Spleen (tissue), 11 donors: ENCODE measurements around the gene ZFP2. TPM values are rescaled to one million over a fixed set of nuclear protein-coding genes. Genes with fewer than 3 reads are reported as not detected.
"Not testable (repeated sequence)": the region's sequence is repeated elsewhere in the genome, so short reads cannot be mapped to it uniquely, and the experiment has no call there.

Source experiments
- DNase-seq: peaks from one replicate; pipeline ENCODE4 v3.0.0-alpha.2; 2020
- H3K27ac ChIP-seq, 8 donors: fragments of 200-600 bp; sonication (generic) in 7 of 8; 1 replicate in 4 of 8; 2 replicates in 4 of 8; pipeline versions ENCODE4 v1.5.0 to v1.8.0; 2016 to 2021; ENCODE audit warnings: inconsistent platforms in 4 of 8, mild to moderate bottlenecking in 4 of 8, moderate library complexity in 1 of 8
- H3K27me3 ChIP-seq, 7 donors: fragments of 200-600 bp; sonication (generic) in 6 of 7; replicated peaks in 1 of 7; 1 replicate in 4 of 7; 2 replicates in 3 of 7; pipeline versions ENCODE4 v1.5.0 to v1.8.0; 2016 to 2021; ENCODE audit warnings: inconsistent platforms in 3 of 7, mild to moderate bottlenecking in 1 of 7
- H3K36me3 ChIP-seq, 6 donors: fragments of 200-600 bp; sonication (generic) in 5 of 6; 1 replicate in 4 of 6; 2 replicates in 2 of 6; pipeline versions ENCODE4 v1.5.0 to v1.8.0; 2016 to 2021; ENCODE audit warnings: inconsistent platforms in 2 of 6
- H3K4me1 ChIP-seq, 6 donors: fragments of 200-600 bp; sonication (generic) in 5 of 6; 1 replicate in 3 of 6; 2 replicates in 3 of 6; pipeline versions ENCODE4 v1.5.0 to v1.8.0; 2016 to 2021; ENCODE audit warnings: inconsistent platforms in 3 of 6
- H3K4me3 ChIP-seq, 8 donors: fragments of 200-600 bp; sonication (generic) in 7 of 8; 1 replicate in 4 of 8; 2 replicates in 4 of 8; pipeline versions ENCODE4 v1.5.0 to v1.8.0; 2016 to 2021; ENCODE audit warnings: inconsistent platforms in 4 of 8, mild to moderate bottlenecking in 4 of 8, moderate library complexity in 2 of 8
- H3K9me3 ChIP-seq, 8 donors: fragments of 200-600 bp; sonication (generic) in 7 of 8; 1 replicate in 4 of 8; 2 replicates in 4 of 8; pipeline versions ENCODE4 v1.5.0 to v1.8.0; 2016 to 2021; ENCODE audit warnings: inconsistent platforms in 4 of 8
- CTCF ChIP-seq, 11 experiments: fragments of 200-600 bp in 7 of 11; fragments of 450-650 bp in 4 of 11; sonication (generic) in 4 of 11; IDR thresholded peaks in 8 of 11; conservative IDR thresholded peaks in 3 of 11; 1 replicate in 7 of 11; 2 replicates in 4 of 11; pipeline versions ENCODE4 v1.4.0 to v1.8.0; 2016 to 2021; ENCODE audit warnings: antibody characterized with exemption in 11 of 11, inconsistent platforms in 4 of 11, mild to moderate bottlenecking in 1 of 11
- POLR2A ChIP-seq, 3 donors: fragments of 450-650 bp; IDR thresholded peaks; one replicate each; pipeline ENCODE4 v1.5.1; 2017; ENCODE audit warnings: antibody characterized with exemption in 3 of 3, mild to moderate bottlenecking in 1 of 3
- POLR2AphosphoS5 ChIP-seq, 3 donors: sonication (generic); formaldehyde crosslinking; IDR thresholded peaks; one replicate each; pipeline ENCODE4 v1.5.1; 2017; ENCODE audit warnings: antibody characterized with exemption in 3 of 3
- WGBS, 5 donors: extraction: QIAGEN DNeasy Blood & Tissue Kit in 3 of 5; methylation state at CpG; one replicate each; pipeline versions ENCODE4 v1.1.5 to v1.1.7; 2013 to 2018; 5-methylcytosine and 5-hydroxymethylcytosine counted together
- intact Hi-C: fragments of 100-400 bp; cut with DNase I; formaldehyde crosslinking; loops from one replicate; pipeline ENCODE4 v1.15.0; 2023; ENCODE audit warnings: low total_unique reads
- polyA plus RNA-seq, 3 donors: library from polyadenylated mRNA; stranded (reverse); fragments of 200-250 nt; gene quantifications; one replicate each; pipeline ENCODE4 v1.2.1, GENCODE V29; 2013
- total RNA-seq, 7 donors: library from RNA; depleted of rRNA in 3 of 7; stranded (reverse); fragments of >200 nt in 3 of 7; fragmentation: NEBNext Ultra II Directional in 4 of 7; extraction: Animal tissue kit (Norgen Biotek cat#: 25700) in 4 of 7; gene quantifications; one replicate each; pipeline versions ENCODE4 v1.1.0 to v1.2.1, GENCODE V29; 2016 to 2021
- donor health status: healthy with polysubstance abuse.
- donor health status: DM: no; HTN: no; CAD: no; lungs with moderate emphysema.
- donor health status: DM: no; HTN: no; CAD: no.
- donor health status: Bipolar disorder and iron deficiency.
- donor health status: healthy.
- donor health status: DM: no; HTN: no; CAD: no.
- donor health status: DM: yes; HTN: yes; CAD: no.

ZFP2 gene
- total and polyA plus RNA-seq, 10 donors = 1.4 to 2.4 (median 1.7) TPM

DNA sequence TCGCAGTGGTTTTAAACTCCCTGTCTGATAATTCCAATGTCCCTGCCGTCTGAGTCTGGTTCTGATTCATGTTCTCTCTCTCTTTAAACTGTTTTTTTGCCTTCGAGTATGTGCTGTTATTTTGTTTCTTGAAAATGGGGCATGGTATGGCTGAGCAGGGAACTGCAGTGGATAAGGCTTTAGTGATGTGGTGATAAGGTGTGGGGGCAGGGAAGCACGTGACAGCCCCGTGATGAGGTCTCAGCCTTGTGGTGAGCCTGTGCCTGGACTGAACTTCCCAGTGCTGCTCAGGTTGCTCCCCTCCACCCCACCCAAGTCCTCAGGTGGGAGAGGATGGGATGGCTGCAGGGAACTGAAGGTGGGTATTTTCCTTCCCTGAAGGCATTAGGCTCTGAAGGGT lies 41.4 kb upstream of the ZFP2 start:
- intact Hi-C loops = loop anchor here (10.0 kb wide), 1 partner anchor 119 kb away; the partner anchor contains the start of gene ZNF354A
- no peak for DNase-seq
- H3K27me3 ChIP-seq = peaks cover 0 to 17% (median 0%) of the 10 kb centered on the region in 7 donors

DNA sequence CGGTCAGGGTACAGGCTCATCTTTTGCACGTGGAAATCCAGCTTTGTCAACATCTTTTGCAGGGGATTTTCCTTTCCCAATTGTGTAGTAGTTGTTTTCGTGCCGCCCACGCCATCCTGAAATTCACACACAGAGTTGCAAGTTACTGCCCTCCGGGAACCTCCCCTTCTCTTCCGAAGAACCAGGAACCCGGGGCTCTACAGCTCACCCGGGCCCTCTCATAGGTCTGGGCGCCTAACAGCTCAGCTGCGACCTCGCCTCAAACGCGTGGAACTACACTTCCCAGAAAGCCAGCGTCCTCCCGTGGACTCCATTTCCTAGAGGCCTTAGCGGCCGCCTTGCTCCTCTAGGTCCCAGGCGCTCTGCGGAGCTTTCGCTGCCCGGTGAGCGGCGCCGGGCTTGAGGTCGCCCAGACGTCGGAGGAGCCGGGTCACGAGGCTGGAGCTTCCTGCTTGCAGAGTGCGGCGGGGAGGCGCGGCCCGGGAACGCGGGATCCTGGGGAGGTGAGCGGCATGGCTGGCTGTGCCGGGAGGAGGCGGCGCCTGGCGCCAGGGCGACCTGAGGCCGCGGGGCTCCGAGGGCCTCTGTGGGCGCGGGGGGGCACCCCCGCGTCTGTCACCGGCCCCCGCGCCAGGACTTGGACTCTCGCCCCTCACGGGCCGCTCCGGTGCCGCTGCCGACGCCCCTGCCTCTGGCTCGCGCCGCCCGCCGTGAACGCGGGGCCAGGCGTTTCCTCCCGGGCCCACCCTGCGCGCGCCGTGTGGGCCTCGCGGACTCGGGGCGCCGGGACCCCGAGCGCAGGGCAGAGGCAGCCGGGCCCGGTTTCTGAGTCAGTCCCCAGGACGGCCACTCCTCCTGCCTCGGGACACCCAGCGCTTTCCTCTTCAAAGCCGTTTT lies 35.8 kb upstream of the ZFP2 start, which contains the start of gene ZNF354B:
ZNF354B (plus strand) TSS at position 329 of the 897 bp plus-strand sequence. CDS start 1,095 bp downstream, outside the sequence.
- Histone ChIP-seq H3K9me3 (no peaks in the 10 kb centered on the region), H3K27me3 (peaks cover 0 to 8% (median 0%) of the 10 kb centered on the region in 7 donors), H3K27ac (peak within 1 kb of the TSS; percentile 68 to 88 (median 85)), H3K4me3 (peak within 1 kb of the TSS; percentile 86 to 98 (median 92)), H3K4me1 (peaks cover 0 to 37% (median 21%) of the 10 kb centered on the region in 6 donors), H3K36me3 (peaks cover 0 to 26% (median 6%) of the 10 kb centered on the region in 6 donors)
- intact Hi-C loops = loop anchor here (10.0 kb wide), 1 partner anchor 125 kb away; the partner anchor contains the start of gene ZNF354A
- peak in 1 of 3 donors; percentile 14 for TF ChIP-seq POLR2A (IDR thresholded peaks at IDR 0.05)
- peak in 7 of 11 experiments; percentile 15 to 50 (median 26) for TF ChIP-seq CTCF (IDR thresholded peaks at IDR 0.05 in 8 of 11, conservative IDR thresholded peaks at IDR 0.05 in 3 of 11)
- TF ChIP-seq POLR2AphosphoS5 (IDR thresholded peaks at IDR 0.05) = peak; percentile 91 to 94 (median 93)
- peak; percentile 96 for DNase-seq
- WGBS, 5 donors = 1 to 2% (median 1%) methylated on average over 43 to 86 of the region's 86 CpGs

More for the DNA sequence above, 41.4 kb upstream of the ZFP2 start:
- Histone ChIP-seq H3K36me3 (no peaks in the 10 kb centered on the region), H3K27ac (no peak overlapping the region), H3K4me3 (no peak overlapping the region), H3K4me1 (peaks cover 0 to 8% (median 2%) of the 10 kb centered on the region in 6 donors), H3K9me3 (no peaks in the 10 kb centered on the region)
- TF ChIP-seq CTCF (IDR thresholded peaks at IDR 0.05 in 8 of 11, conservative IDR thresholded peaks at IDR 0.05 in 3 of 11) (no peak), POLR2AphosphoS5 (IDR thresholded peaks at IDR 0.05) (no peak), POLR2A (IDR thresholded peaks at IDR 0.05) (no peak)
- WGBS, 5 donors = 54 to 65% (median 64%) methylated on average over 5 of the region's 5 CpGs

- peaks cover 0 to 34% (median 12%) of the 10 kb centered on the region in 6 donors for H3K36me3 ChIP-seq
- H3K4me3 ChIP-seq = peak overlapping the region; percentile 86 to 98 (median 92)
- intact Hi-C loops, DNase-seq, H3K9me3 ChIP-seq, H3K27me3 ChIP-seq: not testable (repeated sequence)
- 10% methylated on average over 14 of the region's 31 CpGs; no CpG with 5 or more reads in 4 of the 5 donors for WGBS, 5 donors
- H3K27ac ChIP-seq = peak overlapping the region in 6 of 8 donors; percentile 68 to 88 (median 86)
- H3K4me1 ChIP-seq = peaks cover 0 to 37% (median 21%) of the 10 kb centered on the region in 6 donors
Measured at GRCh38 chr5:178860615-178861014, 35.1 kb upstream of the ZFP2 start.

DNA sequence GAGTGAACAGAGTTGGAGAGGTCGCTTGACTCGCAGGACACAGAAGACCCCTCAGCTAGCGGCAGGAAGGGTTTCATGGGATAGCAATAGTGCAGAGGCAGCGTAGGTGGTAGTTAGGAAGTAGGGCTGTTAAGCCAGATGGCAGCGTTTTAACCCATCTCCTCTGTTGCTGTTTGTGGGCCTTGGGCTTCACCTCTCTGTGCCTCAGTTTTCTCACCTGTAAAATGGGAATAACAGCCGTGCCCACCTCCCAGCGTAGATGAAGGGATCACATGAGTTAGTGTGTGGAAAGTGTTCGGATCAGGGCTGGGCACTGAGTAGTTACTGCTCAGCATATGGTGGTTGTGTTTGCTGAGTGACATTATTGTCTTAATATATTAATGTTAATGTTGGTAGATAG lies 34.1 kb upstream of the ZFP2 start:
- DNase-seq = no peak
- 96 to 97% (median 96%) methylated on average over 8 of the region's 8 CpGs for WGBS, 5 donors
- TF ChIP-seq CTCF (IDR thresholded peaks at IDR 0.05 in 8 of 11, conservative IDR thresholded peaks at IDR 0.05 in 3 of 11) = no peak
- TF ChIP-seq POLR2A (IDR thresholded peaks at IDR 0.05) = no peak
- TF ChIP-seq POLR2AphosphoS5 (IDR thresholded peaks at IDR 0.05) = no peak
- no peaks in the 10 kb centered on the region for H3K27me3 ChIP-seq
- peaks cover 0 to 37% (median 21%) of the 10 kb centered on the region in 6 donors for H3K4me1 ChIP-seq
- H3K27ac ChIP-seq = no peak overlapping the region
- H3K36me3 ChIP-seq = peaks cover 0 to 44% (median 22%) of the 10 kb centered on the region in 6 donors
- intact Hi-C loops = no loop called here
- no peaks in the 10 kb centered on the region for H3K9me3 ChIP-seq
- H3K4me3 ChIP-seq = peak overlapping the region in 1 of 8 donors; percentile 37
